Measurements from ENCODE around the gene ZDHHC17.
"Not testable (repeated sequence)": the region's sequence is repeated elsewhere in the genome, so short reads cannot be mapped to it uniquely, and the experiment has no call there.

ZDHHC17 gene

GRCh38 chr12:76765598-76765997 lies 1.7 kb downstream of the ZDHHC17 start:
- no peak for DNase-seq (ENCODE audit: low read depth in 1 of 2, low spot score in 1 of 2)

DNA sequence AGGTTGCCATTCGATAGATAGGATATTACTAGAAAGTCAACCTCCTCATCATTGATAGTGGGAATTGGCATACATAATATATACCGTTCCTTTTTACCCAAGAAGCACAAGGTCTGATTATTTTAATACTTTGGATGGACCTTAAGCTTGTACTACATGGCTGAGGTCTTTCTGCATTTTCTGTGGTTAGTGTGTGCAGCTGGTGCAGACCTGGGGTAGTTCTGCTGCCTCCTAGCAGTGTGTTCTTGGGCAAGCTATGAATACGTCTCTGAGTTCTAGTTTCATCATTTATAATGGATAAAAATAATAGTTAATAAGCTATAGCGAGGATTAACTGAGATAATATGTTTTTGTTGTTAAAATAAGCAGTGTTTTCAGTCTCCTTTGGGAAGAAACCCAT lies 2.2 kb downstream of the ZDHHC17 start:
- DNase-seq (ENCODE audit: low read depth in 1 of 2, low spot score in 1 of 2): no peak

GRCh38 chr12:76768576-76768975 lies 4.7 kb downstream of the ZDHHC17 start:
- no peak for DNase-seq (ENCODE audit: low read depth in 1 of 2, low spot score in 1 of 2)

DNA sequence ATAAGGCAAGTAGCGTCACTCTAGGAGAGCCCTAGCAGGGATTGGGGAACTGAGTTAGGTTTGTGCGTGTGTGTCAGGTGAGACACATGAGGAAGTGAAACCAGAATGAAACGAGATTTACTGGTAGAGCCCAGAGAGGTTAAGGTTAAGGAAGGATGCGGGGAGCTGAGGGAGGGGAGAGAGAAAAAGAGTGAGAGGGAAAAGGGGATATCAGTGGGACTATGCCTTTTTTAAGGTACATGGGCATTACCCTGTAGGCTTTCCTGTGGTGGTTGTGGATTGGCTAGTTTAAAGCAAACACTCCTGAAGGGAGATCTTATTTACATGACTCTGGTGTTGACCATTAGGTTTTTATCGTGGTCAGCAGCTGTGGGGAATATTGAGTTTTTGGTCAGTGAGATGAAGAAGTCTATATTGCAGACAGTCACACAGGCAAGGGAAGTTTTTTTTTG lies 13.9 kb downstream of the ZDHHC17 start:
- no peak for DNase-seq (ENCODE audit: low read depth in 1 of 2, low spot score in 1 of 2)

DNA sequence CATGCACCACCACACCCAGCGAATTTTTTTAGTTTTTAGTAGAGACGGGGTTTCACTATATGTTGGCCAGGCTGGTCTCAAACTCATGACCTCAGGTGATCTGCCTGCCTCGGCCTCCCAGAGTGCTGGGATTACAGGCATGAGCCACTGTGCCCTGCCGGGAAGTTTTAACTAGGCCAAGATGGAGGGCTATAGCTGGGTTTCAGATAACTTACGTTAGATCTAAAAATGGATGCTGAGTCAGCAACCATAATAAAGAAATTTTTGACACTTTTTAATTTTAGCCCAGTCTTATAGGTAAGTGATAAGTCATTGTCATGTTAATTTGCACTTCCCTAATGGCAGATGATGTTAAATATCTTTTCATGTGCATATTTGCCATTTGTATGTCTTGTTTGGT lies 14.4 kb downstream of the ZDHHC17 start:
- DNase-seq (ENCODE audit: low read depth in 1 of 2, low spot score in 1 of 2): no peak

GRCh38 chr12:76779310-76779709 lies 15.4 kb downstream of the ZDHHC17 start:
- not testable (repeated sequence) for DNase-seq (ENCODE audit: low read depth in 1 of 2, low spot score in 1 of 2)

- DNase-seq (ENCODE audit: low read depth in 1 of 2, low spot score in 1 of 2): no peak
Measured at GRCh38 chr12:76781321-76781720, 17.4 kb downstream of the ZDHHC17 start.

GRCh38 chr12:76782526-76782925 lies 18.6 kb downstream of the ZDHHC17 start:
- DNase-seq (ENCODE audit: low read depth in 1 of 2, low spot score in 1 of 2): no peak

- DNase-seq (ENCODE audit: low read depth in 1 of 2, low spot score in 1 of 2): no peak
Measured at GRCh38 chr12:76784600-76785051, 20.7 kb downstream of the ZDHHC17 start.

- DNase-seq (ENCODE audit: low read depth in 1 of 2, low spot score in 1 of 2): no peak
Measured at GRCh38 chr12:76785407-76785806, 21.5 kb downstream of the ZDHHC17 start.

GRCh38 chr12:76786986-76787385 lies 23.1 kb downstream of the ZDHHC17 start:
- no peak for DNase-seq (ENCODE audit: low read depth in 1 of 2, low spot score in 1 of 2)

DNA sequence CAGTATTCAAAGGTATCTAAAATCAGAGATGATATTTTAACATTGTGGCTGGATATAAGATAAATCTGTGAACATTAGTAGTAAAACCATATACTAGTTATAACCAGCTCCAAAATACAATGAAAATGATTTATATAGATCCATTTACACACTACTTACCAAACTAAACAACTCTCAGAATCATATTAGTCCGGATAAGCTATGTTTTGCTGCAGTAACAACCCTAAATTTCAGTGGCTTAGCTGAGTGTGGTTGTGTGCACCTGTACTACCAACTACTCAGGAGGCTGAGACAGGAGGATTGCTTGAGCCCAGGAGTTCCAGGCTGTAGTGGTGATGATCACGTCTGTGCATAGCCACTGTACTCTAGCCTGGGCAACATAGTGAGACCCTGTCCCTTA lies 23.8 kb downstream of the ZDHHC17 start:
- no peak for DNase-seq (ENCODE audit: low read depth in 1 of 2, low spot score in 1 of 2)

- no peak for DNase-seq (ENCODE audit: low read depth in 1 of 2, low spot score in 1 of 2)
Measured at GRCh38 chr12:76789335-76790050, 25.6 kb downstream of the ZDHHC17 start.

GRCh38 chr12:76790564-76791552 lies 26.9 kb downstream of the ZDHHC17 start:
- no peak for DNase-seq (ENCODE audit: low read depth in 1 of 2, low spot score in 1 of 2)

- DNase-seq (ENCODE audit: low read depth in 1 of 2, low spot score in 1 of 2): no peak
Measured at GRCh38 chr12:76792828-76793227, 28.9 kb downstream of the ZDHHC17 start.

- DNase-seq (ENCODE audit: low read depth in 1 of 2, low spot score in 1 of 2): no peak
Measured at GRCh38 chr12:76798864-76799263, 34.9 kb downstream of the ZDHHC17 start.

DNA sequence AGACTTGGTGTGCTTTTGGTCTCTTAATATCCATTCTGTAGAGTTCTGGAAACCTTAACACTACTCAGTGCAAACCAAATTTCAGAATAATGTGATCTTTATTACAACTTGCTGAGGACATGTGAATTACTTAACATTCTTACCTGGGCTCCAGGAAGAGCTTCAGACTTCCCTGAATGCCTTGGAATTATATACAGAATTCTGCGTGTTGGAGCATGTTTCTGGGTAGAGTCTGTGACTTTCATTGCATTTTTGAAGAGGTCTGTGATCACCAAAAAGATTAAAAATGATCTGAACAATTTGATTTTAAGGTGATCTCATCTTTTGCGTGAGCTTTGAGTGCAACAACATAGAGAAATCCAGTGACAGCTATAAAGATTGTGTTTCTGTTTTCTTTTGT lies 35.4 kb downstream of the ZDHHC17 start:
- no peak for DNase-seq (ENCODE audit: low read depth in 1 of 2, low spot score in 1 of 2)

DNA sequence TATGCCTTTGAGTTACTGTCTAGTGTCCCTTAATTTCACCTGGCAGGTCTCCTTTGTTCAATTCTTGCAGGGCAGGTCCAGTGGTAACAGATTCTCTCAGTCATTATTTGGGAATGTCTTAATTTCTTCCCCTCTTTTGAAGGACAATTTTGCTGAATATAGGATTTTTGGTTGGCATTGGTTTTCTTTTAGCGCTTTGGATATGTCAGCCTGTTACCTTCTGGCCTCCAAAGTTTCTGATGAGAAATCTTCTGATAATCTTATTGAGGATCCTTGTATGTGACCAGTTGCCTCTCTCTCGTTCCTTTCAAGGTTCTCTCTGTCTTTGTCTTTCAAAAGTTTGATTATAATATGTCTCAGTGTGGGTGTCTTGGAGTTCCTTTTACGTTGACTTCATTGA lies 38.1 kb downstream of the ZDHHC17 start:
- DNase-seq (ENCODE audit: low read depth in 1 of 2, low spot score in 1 of 2): no peak

DNA sequence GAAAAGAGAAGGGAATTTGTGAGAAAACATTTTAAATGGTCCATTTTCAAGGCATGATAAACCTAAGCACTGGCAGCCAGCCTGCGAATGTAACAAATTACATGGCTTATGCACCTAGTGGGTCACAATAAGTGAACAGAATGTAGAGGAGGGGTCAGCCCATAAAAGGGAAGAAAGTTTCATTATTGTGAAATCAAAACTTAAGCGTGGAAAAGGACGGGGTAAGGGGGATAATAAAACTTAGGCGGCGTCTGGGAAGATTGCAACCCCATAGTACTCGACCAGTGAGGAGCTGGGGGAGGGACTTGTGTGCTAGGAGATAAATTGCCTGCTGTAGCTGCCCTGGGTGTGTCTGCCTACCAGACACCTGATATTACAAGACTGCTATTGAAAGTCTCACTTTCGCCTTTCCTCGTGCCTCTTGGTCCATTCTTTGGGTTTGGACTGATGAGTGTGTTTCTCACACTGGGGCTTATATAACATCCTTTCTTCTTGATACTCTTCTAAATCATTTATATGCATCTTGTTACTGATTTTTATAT lies 40.6 kb downstream of the ZDHHC17 start:
- no peak for DNase-seq (ENCODE audit: low read depth in 1 of 2, low spot score in 1 of 2)

DNA sequence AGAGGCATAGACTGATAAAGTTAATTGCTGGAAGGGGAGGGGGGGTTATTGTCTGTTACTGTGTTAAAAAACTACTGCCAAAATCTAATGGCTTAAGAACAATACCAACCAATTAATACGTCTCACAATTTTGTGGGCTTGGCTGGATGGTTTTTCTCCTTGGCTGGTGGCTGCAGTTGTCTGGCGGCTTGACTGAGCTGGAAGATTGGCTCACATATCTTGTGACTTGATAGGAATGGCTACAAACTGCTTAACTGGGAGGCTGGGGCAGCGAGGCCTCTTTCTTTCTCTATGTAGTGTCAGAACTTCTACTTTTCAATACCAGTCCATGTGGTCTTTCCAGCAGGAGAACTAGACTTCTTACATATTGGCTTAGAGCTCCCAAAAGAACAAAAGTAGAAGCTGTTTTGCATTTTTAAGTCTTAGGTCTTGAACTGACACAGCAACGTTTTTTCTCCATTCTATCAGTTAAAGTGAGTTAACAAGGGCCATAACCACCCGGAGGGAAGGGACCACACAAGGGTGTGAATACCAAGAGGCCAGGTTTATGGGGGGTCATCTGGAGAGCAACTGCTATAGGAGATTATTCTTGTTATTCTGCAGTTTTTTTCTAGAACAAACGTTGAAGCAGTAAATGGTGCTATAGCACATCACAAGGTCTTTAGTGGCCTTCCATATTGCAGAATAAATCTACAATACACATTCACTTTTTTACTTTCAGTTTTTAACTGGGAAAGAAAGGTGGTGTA lies 46.9 kb downstream of the ZDHHC17 start:
- DNase-seq (ENCODE audit: low read depth in 1 of 2, low spot score in 1 of 2): no peak

DNA sequence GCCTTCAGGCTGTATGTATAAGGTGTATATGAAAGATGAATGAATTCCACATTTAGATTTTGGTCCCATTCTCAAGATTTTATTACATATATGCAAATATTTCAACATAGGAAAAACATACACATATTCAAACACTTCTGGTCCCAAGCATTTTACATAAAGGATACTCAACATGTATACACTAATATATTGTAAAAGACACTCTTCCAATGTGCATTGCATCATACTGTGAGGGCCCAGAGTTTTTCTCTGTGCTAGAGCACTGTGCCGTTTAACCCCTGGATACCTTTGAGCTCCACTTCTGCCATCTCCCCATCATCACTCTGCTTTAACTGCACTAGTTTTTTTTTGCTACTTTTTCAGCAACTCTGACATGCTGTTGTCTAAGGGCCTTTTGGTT lies 48.1 kb downstream of the ZDHHC17 start:
- DNase-seq (ENCODE audit: low read depth in 1 of 2, low spot score in 1 of 2): no peak

Measured in stimulated activated CD4-positive, alpha-beta T cell treated with anti-CD3 and anti-CD28 coated beads, Interleukin-15, amount 100 ng/mL, for 1 hour (primary cell).